Nephron (organoid): ENCODE measurements around the gene FSTL4.

ENCODE experiments used
- H3K27ac Mint-ChIP-seq, 3 experiments: 2 replicates each; pipeline ENCODE4 v1.8.0; 2020; ENCODE audit warnings: mixed read lengths in 3 of 3, mild to moderate bottlenecking in 2 of 3, moderate library complexity in 1 of 3
- H3K27me3 Mint-ChIP-seq: 2 replicates; pipeline ENCODE4 v1.8.0; 2021; ENCODE audit warnings: low read depth, mild to moderate bottlenecking, moderate library complexity, mixed read lengths
- H3K36me3 Mint-ChIP-seq: 2 replicates; pipeline ENCODE4 v1.8.0; 2020; ENCODE audit warnings: low read depth, mixed read lengths
- H3K4me1 Mint-ChIP-seq: 2 replicates; pipeline ENCODE4 v1.8.0; 2020; ENCODE audit warnings: mixed read lengths
- H3K4me3 Mint-ChIP-seq, 3 experiments: 2 replicates each; pipeline ENCODE4 v1.8.0; 2020; ENCODE audit warnings: mild to moderate bottlenecking in 3 of 3, mixed read lengths in 3 of 3, moderate library complexity in 2 of 3
- H3K9me3 Mint-ChIP-seq: 2 replicates; pipeline ENCODE4 v1.8.0; 2020; ENCODE audit warnings: mixed read lengths
- CTCF ChIP-seq, 3 experiments: fragments of 200-600 bp; sonication (generic); IDR thresholded peaks; one replicate each; pipeline ENCODE4 v1.5.0; 2021; ENCODE audit warnings: antibody characterized with exemption in 3 of 3; ENCODE audit not compliant: unreplicated experiment in 3 of 3

FSTL4 gene

DNA sequence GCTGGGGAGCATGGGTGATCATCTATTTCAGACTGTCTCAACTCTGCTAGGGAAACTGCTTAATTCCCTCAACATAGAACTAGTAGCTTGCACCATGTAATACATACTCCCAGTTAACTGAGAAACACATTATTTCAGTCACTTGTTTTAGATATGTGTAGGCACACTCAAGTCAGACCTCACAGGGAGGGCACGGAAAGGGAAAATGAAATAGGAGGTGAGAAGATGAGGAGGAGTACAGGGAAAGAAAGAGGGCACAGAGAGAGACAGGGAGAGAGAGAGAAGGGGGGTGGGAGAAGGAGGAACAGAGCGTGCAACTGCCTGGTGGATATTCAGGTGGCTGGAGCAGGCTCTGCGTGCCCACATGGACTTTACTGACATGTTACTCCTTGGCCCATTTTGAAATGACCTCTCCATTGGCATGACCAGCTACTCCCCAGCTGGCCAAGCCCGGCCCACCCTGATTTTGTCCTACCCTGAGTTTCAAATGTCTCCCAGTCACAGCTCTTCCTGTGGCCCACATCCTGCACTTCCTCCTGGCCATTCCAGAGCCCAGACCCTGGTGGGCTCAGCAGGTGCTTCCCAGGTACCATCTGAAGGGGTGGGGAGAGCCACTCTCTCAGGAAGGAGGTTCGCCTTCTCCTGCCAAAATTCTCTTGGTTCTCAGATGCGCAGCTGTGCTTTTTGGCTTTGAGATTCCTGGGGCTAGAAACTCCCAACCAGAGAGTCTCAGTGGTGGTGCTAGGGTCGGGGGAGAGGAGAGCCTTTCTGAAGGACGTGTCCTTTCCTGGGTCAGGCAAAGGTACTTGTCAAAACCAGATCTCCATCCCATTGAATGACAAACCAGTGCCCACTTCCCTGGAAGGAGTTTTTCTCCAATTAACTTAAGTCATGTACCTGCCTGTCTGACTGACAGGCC is 229.4 kb downstream of the FSTL4 start:
- Mint-ChIP-seq H3K27ac (no peak overlapping the region), H3K4me3 (no peak overlapping the region), H3K36me3 (no peaks in the 10 kb centered on the region), H3K4me1 (peaks cover 5% of the 10 kb centered on the region), H3K27me3 (peaks cover 40% of the 10 kb centered on the region), H3K9me3 (peaks cover 8% of the 10 kb centered on the region)
- TF ChIP-seq CTCF (IDR thresholded peaks at IDR 0.05; ENCODE audit: unreplicated experiment in 3 of 3) = no peak

- Mint-ChIP-seq H3K36me3 (peaks cover 9% of the 10 kb centered on the region), H3K4me1 (peaks cover 5% of the 10 kb centered on the region), H3K27ac (no peak overlapping the region), H3K27me3 (peaks cover 34% of the 10 kb centered on the region), H3K9me3 (peaks cover 20% of the 10 kb centered on the region), H3K4me3 (no peak overlapping the region)
- TF ChIP-seq CTCF (IDR thresholded peaks at IDR 0.05; ENCODE audit: unreplicated experiment in 3 of 3) = no peak
Measured at GRCh38 chr5:133381571-133382365, 230.6 kb downstream of the FSTL4 start.

DNA sequence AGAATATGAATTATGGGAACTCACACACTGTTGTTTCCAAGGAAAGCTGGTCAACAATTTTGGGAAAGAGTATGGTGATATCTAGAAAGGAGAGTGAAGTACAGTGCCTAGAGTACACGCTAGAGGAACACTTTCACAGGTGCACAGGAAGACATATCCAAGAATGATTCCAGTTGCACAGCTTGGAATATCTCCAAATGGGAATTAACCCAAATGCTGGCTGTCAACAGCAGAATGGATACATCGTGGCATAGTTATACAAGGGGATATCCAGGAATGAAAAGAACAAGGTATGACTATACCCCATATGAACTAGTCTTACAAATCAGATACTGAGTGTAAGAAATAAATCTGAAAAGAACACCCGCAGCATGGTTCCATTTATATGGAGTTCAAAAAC is 231.3 kb downstream of the FSTL4 start:
- Mint-ChIP-seq H3K4me1 (peaks cover 5% of the 10 kb centered on the region), H3K9me3 (peaks cover 25% of the 10 kb centered on the region), H3K36me3 (peaks cover 9% of the 10 kb centered on the region), H3K4me3 (no peak overlapping the region), H3K27me3 (peaks cover 29% of the 10 kb centered on the region), H3K27ac (no peak overlapping the region)
- no peak for TF ChIP-seq CTCF (IDR thresholded peaks at IDR 0.05; ENCODE audit: unreplicated experiment in 3 of 3)

DNA sequence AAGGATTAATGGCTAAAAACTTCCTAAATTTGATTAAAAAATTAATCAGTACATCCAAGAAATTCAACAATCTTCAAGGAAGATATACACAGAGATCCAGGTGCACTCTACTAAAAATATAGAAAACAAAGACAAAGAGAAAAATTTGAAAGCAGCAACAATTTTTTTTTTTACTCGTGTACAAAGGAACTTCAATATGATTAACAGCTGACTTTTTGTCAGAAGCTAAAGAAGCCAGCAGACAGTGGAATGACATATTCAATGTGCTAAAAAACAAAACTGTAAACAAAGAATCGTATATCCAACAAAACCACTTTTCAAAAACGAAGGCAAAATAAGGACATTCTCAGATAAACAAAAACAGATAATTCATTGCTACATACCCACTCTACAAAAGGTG is 234.6 kb downstream of the FSTL4 start:
- H3K9me3 Mint-ChIP-seq = peaks cover 38% of the 10 kb centered on the region
- H3K36me3 Mint-ChIP-seq = peaks cover 9% of the 10 kb centered on the region
- H3K4me3 Mint-ChIP-seq = no peak overlapping the region
- H3K4me1 Mint-ChIP-seq = no peaks in the 10 kb centered on the region
- peaks cover 8% of the 10 kb centered on the region for H3K27me3 Mint-ChIP-seq
- TF ChIP-seq CTCF (IDR thresholded peaks at IDR 0.05; ENCODE audit: unreplicated experiment in 3 of 3) = no peak
- no peak overlapping the region for H3K27ac Mint-ChIP-seq

- Mint-ChIP-seq H3K36me3 (peaks cover 9% of the 10 kb centered on the region), H3K4me1 (peaks cover 4% of the 10 kb centered on the region), H3K4me3 (no peak overlapping the region), H3K9me3 (peaks cover 38% of the 10 kb centered on the region), H3K27ac (no peak overlapping the region), H3K27me3 (peaks cover under 1% of the 10 kb centered on the region)
- TF ChIP-seq CTCF (IDR thresholded peaks at IDR 0.05; ENCODE audit: unreplicated experiment in 3 of 3) = no peak
Measured at GRCh38 chr5:133376986-133377385, 235.4 kb downstream of the FSTL4 start.
